ENCODE results near the gene COX6B1. TPM values are rescaled to one million over a fixed set of nuclear protein-coding genes. Genes with fewer than 3 reads are reported as not detected.
A peak's percentile ranks its signal among the peaks of the same experiment; 100 is the strongest.
"Not testable (repeated sequence)": the region's sequence is repeated elsewhere in the genome, so short reads cannot be mapped to it uniquely, and the experiment has no call there.

Gene COX6B1
- polyA plus RNA-seq, 3 donors from 2014 or later: 711 to 1,050 (median 736) TPM

DNA sequence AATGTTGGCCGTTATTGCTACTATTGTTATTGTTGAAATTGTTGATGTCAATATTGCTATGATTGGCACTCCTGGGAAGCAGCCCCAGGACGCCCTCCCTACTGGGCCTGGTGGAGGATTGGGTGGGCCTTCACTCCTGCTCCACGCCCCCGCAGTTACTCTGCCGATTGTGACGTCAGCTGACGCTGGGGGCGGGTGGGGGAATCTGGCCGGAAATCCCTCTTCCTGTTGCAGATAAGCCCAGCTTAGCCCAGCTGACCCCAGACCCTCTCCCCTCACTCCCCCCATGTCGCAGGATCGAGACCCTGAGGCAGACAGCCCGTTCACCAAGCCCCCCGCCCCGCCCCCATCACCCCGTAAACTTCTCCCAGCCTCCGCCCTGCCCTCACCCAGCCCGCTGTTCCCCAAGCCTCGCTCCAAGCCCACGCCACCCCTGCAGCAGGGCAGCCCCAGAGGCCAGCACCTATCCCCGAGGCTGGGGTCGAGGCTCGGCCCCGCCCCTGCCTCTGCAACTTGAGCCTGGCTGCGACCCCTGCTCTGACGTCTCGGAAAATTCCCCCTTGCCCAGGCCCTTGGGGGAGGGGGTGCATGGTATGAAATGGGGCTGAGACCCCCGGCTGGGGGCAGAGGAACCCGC is 6.5 kb upstream of the COX6B1 start, which contains the start of gene ETV2:
TSS of gene ETV2 (plus strand) at position 231 of the 637 bp plus-strand sequence. CDS start 716 bp downstream, outside the sequence.
- H3K4me3 Mint-ChIP-seq: peak within 1 kb of the TSS; percentile 38 to 72 (median 55)
- peaks cover 0 to 2% (median 0%) of the 10 kb centered on the region in 3 donors for H3K27me3 Mint-ChIP-seq (ENCODE audit: low read depth in 3 of 3)
- no peaks in the 10 kb centered on the region for H3K9me3 Mint-ChIP-seq
- peaks cover 0 to 2% (median 0%) of the 10 kb centered on the region in 3 donors for H3K36me3 Mint-ChIP-seq
- H3K27ac Mint-ChIP-seq: peak within 1 kb of the TSS in 4 of 6 donors; percentile 35 to 71 (median 56)
- peak; percentile 31 to 47 (median 43) for DNase-seq
- H3K4me1 Mint-ChIP-seq: peaks cover 16 to 27% of the 10 kb centered on the region in 2 donors

DNA sequence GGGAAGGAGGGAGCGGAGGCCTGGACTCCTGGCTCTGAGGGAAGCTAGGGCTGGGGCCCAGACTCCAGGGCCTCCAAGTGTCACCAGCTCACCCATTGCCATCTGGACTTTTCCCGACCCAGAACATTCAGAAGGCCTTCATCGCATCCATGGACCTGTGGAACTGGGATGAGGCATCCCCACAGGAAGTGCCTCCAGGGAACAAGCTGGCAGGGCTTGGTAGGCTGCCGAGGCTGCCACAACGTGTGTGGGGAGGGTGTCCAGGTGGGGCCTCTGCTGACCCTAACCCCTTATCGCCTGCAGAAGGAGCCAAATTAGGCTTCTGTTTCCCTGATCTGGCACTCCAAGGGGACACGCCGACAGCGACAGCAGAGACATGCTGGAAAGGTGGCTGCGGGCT is 5.8 kb upstream of the COX6B1 start:
- DNase-seq: no peak
- Mint-ChIP-seq H3K36me3 (no peaks in the 10 kb centered on the region), H3K4me3 (peak overlapping the region; percentile 23 to 72 (median 55)), H3K27ac (peak overlapping the region in 1 of 6 donors; percentile 58), H3K9me3 (no peaks in the 10 kb centered on the region), H3K27me3 (ENCODE audit: low read depth in 3 of 3) (peaks cover 0 to 2% (median 0%) of the 10 kb centered on the region in 3 donors), H3K4me1 (peaks cover 16 to 27% of the 10 kb centered on the region in 2 donors)

DNA sequence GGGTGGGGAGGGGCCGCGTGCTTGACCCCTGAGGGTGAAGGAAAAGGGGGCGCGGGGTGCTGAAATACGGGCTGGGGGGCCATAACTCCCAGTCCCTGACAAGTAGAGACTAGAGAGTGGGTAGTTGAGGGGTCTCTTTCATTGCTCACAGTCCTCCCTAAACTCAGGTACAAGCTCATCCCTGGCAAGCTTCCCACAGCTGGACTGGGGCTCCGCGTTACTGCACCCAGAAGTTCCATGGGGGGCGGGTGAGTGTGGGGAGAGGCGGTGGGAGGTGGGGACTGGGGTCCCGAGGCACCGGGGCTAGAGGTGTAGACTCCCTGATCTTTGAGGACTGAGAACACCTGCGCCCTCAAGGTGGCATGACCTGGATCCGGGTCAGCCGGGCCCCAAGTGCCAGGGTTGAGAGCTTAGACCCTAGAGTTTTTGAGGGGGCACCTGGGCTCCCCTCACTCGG is 5.3 kb upstream of the COX6B1 start:
- Mint-ChIP-seq H3K27me3 (ENCODE audit: low read depth in 3 of 3) (peaks cover 0 to 2% (median 0%) of the 10 kb centered on the region in 3 donors), H3K4me3 (peak overlapping the region; percentile 72 to 90 (median 82)), H3K27ac (no peak overlapping the region), H3K9me3 (no peaks in the 10 kb centered on the region), H3K4me1 (peaks cover 18 to 27% of the 10 kb centered on the region in 2 donors), H3K36me3 (no peaks in the 10 kb centered on the region)
- DNase-seq: no peak

DNA sequence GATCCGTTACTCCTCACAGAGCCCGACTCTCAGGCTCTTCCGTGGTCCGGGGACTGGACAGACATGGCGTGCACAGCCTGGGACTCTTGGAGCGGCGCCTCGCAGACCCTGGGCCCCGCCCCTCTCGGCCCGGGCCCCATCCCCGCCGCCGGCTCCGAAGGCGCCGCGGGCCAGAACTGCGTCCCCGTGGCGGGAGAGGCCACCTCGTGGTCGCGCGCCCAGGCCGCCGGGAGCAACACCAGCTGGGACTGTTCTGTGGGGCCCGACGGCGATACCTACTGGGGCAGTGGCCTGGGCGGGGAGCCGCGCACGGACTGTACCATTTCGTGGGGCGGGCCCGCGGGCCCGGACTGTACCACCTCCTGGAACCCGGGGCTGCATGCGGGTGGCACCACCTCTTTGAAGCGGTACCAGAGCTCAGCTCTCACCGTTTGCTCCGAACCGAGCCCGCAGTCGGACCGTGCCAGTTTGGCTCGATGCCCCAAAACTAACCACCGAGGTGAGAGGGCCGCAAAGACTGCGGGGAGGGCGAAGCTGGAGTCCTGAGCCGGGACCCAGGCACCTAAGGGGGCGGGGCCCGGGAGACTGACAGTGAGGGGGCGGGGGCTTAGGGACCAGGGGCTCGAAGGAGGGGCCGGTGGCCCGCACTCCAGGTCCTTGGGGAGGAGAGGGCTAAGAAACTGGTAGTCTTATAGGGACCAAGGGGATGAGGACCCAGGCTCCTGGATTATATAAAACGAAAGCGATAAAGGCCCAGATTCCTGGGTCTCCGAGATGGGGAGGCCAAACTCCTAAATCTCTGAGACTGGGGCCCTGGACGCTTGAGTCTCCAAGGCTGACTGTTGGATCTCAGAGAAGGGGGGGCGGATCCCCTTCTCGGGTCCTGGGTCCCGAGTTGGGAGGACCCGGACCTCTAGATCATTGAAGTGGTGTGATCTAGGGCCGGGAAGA is 4.6 kb upstream of the COX6B1 start:
- no peaks in the 10 kb centered on the region for H3K9me3 Mint-ChIP-seq
- H3K27me3 Mint-ChIP-seq (ENCODE audit: low read depth in 3 of 3): peaks cover 0 to 5% (median 3%) of the 10 kb centered on the region in 3 donors
- DNase-seq: peak; percentile 79 to 83 (median 81)
- peaks cover 25 to 35% of the 10 kb centered on the region in 2 donors for H3K4me1 Mint-ChIP-seq
- peaks cover 0 to 2% (median 0%) of the 10 kb centered on the region in 3 donors for H3K36me3 Mint-ChIP-seq
- H3K27ac Mint-ChIP-seq: peak overlapping the region; percentile 60 to 90 (median 82)
- peak overlapping the region; percentile 79 to 90 (median 84) for H3K4me3 Mint-ChIP-seq

DNA sequence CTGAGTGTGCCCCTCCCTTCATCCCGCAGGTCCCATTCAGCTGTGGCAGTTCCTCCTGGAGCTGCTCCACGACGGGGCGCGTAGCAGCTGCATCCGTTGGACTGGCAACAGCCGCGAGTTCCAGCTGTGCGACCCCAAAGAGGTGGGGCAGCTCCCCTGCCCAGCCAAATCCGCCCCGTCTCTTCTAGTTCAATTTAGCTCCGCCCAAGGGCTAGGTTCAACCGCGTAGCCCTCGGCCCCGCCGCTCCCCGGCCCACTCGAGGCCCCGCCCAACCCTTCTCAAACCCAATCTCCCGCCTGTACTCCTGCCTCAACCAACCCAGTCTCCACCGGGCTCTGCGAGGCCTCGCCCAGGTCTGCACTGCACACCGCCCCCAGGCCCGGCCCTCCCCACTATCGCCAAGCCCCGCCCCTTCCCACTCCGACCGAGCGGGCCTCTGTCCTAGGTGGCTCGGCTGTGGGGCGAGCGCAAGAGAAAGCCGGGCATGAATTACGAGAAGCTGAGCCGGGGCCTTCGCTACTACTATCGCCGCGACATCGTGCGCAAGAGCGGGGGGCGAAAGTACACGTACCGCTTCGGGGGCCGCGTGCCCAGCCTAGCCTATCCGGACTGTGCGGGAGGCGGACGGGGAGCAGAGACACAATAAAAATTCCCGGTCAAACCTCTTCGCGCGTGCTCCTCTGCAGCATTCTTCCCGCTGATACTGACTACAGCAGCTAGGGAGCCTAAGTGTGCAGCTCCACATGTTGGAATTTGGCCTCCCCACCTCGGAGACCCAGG is 3.7 kb upstream of the COX6B1 start:
- H3K4me1 Mint-ChIP-seq: peaks cover 33 to 43% of the 10 kb centered on the region in 2 donors
- peaks cover 0 to 2% (median 0%) of the 10 kb centered on the region in 3 donors for H3K36me3 Mint-ChIP-seq

DNA sequence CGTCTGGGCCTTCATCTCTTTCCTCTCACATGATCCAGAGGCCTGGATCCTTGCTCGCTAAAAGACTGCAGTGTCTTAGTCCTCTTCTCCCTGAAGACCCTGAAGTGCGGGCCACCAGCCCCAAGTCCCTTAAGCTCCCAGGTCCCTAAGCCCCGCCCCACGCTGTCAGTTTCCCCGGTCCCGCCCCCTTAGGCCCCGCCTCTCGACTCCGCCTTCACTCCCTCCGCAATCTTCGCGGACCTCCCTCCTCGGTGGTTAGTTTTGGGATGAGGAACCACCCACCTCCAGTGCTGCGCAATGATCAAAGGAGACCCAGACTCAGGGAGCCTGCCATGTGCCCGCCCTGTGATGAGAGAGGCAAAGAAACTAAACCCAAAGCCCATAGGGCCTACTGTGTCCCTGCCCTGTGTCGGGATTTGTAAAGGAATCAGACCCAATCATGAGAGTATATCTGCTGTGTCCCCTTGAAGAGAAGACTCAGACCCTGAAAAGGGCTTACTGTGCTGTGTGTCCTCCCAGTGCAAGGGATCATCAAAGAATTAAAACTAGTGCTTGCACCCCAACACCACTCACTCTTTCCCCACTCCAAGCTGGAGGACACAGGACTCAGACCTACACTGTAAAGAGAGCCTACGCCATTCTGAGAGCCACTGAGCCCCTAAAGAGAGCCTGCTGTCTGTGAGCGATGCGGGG is 3.0 kb upstream of the COX6B1 start:
- Mint-ChIP-seq H3K4me1 (peaks cover 33 to 45% of the 10 kb centered on the region in 2 donors), H3K4me3 (peak overlapping the region; percentile 79 to 90 (median 84)), H3K27ac (peak overlapping the region; percentile 60 to 90 (median 82))

More for the DNA sequence above, 3.7 kb upstream of the COX6B1 start:
- DNase-seq: peak; percentile 89 to 94 (median 92)
- Mint-ChIP-seq H3K27me3 (ENCODE audit: low read depth in 3 of 3) (peaks cover 0 to 4% (median 3%) of the 10 kb centered on the region in 3 donors), H3K9me3 (no peaks in the 10 kb centered on the region), H3K27ac (peak overlapping the region; percentile 60 to 90 (median 82)), H3K4me3 (peak overlapping the region; percentile 79 to 90 (median 84))

DNA sequence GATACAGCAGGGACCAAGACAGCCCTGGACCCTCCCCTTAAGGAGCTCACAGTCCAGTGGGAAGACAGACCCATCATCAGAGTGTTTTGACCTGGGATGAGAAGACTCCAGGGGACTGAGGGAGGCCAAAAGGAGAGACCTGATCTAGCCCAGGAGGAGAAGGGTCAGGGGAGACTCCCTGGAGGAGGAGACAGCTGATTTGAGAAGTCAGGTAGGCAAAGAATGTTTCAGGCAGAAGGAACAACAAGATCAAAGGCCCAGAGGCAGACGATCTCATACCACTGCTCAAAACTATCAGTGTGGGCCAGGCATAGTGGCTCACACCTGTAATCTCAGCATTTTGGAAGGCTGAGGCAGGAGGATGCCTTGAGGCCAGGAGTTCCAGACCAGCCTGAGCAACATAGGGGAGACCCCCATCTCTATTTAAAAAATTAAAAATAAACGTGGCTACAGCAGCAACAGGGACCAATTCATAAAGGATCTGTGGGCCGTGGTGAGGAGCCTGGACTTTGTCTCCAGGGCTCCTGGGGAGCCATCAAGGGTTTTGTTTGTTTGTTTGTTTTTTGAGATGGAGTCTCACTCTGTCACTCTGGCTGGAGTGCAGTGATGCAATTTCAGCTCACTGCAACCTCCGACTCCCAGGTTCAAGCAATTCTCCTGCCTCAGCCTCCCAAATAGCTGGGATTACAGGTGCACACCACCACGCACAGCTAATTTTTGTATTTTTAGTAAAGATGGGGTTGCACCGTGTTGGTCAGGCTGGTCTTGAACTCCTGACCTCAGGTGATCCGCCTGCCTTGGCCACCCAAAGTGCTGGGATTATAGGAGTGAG is 2.2 kb upstream of the COX6B1 start:
- Mint-ChIP-seq H3K4me3 (peak overlapping the region in 4 of 5 donors; percentile 6 to 84 (median 59)), H3K36me3 (peaks cover 0 to 2% (median under 1%) of the 10 kb centered on the region in 3 donors), H3K4me1 (peaks cover 36 to 51% of the 10 kb centered on the region in 2 donors), H3K9me3 (no peaks in the 10 kb centered on the region), H3K27ac (peak overlapping the region in 2 of 6 donors; percentile 74 to 90), H3K27me3 (ENCODE audit: low read depth in 3 of 3) (peaks cover 0 to 4% (median 3%) of the 10 kb centered on the region in 3 donors)
- DNase-seq: no peak

More for the DNA sequence above, 3.0 kb upstream of the COX6B1 start:
- peaks cover 0 to 4% (median 3%) of the 10 kb centered on the region in 3 donors for H3K27me3 Mint-ChIP-seq (ENCODE audit: low read depth in 3 of 3)
- H3K9me3 Mint-ChIP-seq: no peaks in the 10 kb centered on the region
- peak; percentile 34 to 46 (median 44) for DNase-seq
- peaks cover 0 to 2% (median 0%) of the 10 kb centered on the region in 3 donors for H3K36me3 Mint-ChIP-seq

DNA sequence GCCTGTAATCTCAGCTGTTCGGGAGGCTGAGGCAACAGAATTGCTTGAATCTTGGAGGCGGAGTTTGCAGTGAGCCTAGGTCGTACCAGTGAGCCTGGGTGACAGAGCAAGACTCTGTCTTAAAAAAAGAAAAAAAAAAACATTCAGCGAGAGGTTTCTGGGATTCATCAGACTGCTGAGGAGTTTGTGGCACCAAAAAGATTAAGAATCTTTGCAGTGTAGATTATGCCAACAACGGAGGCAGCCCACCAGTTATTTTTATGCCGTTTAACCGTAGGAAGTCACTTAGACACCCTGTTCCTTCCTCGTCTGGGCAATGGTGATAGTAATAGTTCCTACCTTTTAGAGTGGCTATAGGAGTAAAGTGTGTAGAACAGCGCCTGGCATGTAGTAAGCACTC is 2.5 kb downstream of the COX6B1 start:
- Mint-ChIP-seq H3K4me1 (peaks cover 33 to 37% of the 10 kb centered on the region in 2 donors), H3K27ac (peak overlapping the region in 1 of 6 donors; percentile 34), H3K4me3 (no peak overlapping the region), H3K27me3 (ENCODE audit: low read depth in 3 of 3) (peaks cover 0 to 4% (median 3%) of the 10 kb centered on the region in 3 donors), H3K9me3 (no peaks in the 10 kb centered on the region), H3K36me3 (peaks cover 5 to 21% (median 8%) of the 10 kb centered on the region in 3 donors)
- no peak for DNase-seq

DNA sequence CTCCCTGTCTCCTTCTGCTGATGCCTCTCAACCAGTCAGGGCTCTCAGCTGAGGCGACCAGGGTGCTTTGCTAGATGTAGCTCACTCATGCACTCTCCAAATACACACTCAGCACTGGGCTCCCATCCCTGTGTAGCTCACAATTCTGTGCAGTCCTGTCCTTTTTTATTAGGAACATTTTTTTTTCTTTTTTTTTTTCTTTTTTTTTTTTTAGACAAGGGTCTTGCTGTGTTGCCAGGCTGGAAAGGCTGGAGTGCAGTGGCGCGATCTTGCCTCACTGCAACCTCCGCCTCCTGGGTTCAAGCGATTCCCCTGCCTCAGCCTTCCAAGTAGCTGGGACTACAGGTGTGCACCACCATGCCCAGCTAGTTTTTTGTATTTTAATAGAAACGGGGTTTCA is 6.7 kb downstream of the COX6B1 start:
- DNase-seq: not testable (repeated sequence)

DNA sequence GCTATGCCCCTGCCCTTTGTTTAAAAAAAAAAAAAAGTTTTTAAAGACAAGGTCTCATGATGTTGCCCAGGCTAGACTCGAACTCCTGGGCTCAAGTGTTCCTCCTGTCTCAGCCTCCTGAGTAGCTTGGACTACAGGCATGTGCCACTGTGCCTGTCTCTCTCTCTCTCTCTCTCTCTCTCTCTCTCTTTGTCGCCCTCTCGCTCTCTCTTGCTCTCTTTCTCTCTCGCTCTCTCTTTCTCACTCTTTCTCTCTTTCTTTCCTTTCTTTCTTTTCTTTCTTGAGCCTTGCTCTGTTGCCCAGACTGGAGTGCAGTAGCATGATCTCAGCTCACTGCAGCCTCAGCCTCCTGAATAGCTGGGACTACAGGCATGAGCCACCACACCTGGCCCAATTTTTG is 7.5 kb downstream of the COX6B1 start:
- no peaks in the 10 kb centered on the region for H3K9me3 Mint-ChIP-seq
- H3K36me3 Mint-ChIP-seq: peaks cover 8 to 32% (median 22%) of the 10 kb centered on the region in 3 donors
- DNase-seq: no peak
- peaks cover 8 to 30% of the 10 kb centered on the region in 2 donors for H3K4me1 Mint-ChIP-seq
- H3K4me3 Mint-ChIP-seq: no peak overlapping the region
- peaks cover 0 to 2% (median 0%) of the 10 kb centered on the region in 3 donors for H3K27me3 Mint-ChIP-seq (ENCODE audit: low read depth in 3 of 3)
- H3K27ac Mint-ChIP-seq: peak overlapping the region in 3 of 6 donors; percentile 18 to 42 (median 26)

More for the DNA sequence above, 6.7 kb downstream of the COX6B1 start:
- not testable (repeated sequence) for H3K27ac Mint-ChIP-seq; H3K27me3 Mint-ChIP-seq (ENCODE audit: low read depth in 3 of 3); H3K4me3 Mint-ChIP-seq; H3K9me3 Mint-ChIP-seq
- Mint-ChIP-seq H3K36me3 (peaks cover 8 to 32% (median 21%) of the 10 kb centered on the region in 3 donors), H3K4me1 (peaks cover 12 to 30% of the 10 kb centered on the region in 2 donors)

DNA sequence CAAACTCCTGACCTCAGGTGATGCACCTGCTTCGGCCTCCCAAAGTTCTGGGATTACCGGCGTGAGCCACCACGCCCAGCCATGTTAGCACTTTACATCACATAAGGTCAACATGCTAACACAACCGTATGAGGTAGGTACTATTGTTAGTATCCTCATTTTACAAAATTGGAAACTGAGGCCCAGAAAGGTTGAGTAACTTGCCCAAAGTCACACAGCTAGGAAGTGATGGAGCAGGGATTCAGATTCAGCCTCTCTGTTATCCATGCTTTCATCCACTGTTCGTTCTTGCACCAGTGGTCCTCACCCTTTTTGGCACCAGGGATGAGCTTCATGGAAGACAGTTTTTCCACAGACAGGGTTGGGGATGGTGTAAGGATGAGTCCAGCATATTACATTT is 8.6 kb downstream of the COX6B1 start:
- Mint-ChIP-seq H3K36me3 (peaks cover 12 to 27% (median 22%) of the 10 kb centered on the region in 3 donors), H3K27ac (no peak overlapping the region), H3K4me1 (peaks cover 2 to 19% of the 10 kb centered on the region in 2 donors), H3K4me3 (no peak overlapping the region), H3K27me3 (ENCODE audit: low read depth in 3 of 3) (peaks cover 0 to 2% (median 0%) of the 10 kb centered on the region in 3 donors), H3K9me3 (no peaks in the 10 kb centered on the region)
- DNase-seq: no peak

Measured in immature natural killer cell (primary cell).